SK-N-SH treated with all-trans-retinoic acid at 6 μM for 48 hours (cell line): Measurements from ENCODE around the gene MMS19.

Source experiments
- ATAC-seq: fragments of 200-7000 bp; cut with Tn5 transposase; 3 replicates; pipeline ENCODE4 v1.9.1; 2020; ENCODE audit warnings: mild to moderate bottlenecking, moderate library complexity
- ARNTL ChIP-seq: fragments of 450-650 bp; formaldehyde crosslinking; IDR thresholded peaks from 2 replicates; pipeline ENCODE4 v1.5.0; 2020; ENCODE audit warnings: low read depth, mild to moderate bottlenecking, moderate library complexity, borderline replicate concordance
- BACH2 ChIP-seq: fragments of 250-450 bp; sonication (Bioruptor Pico); IDR thresholded peaks from 2 replicates; pipeline ENCODE4 v1.9.0; 2021; ENCODE audit warnings: mild to moderate bottlenecking, borderline replicate concordance
- CREB5 ChIP-seq: fragments of 250-450 bp; sonication (Bioruptor Pico); IDR thresholded peaks from 2 replicates; pipeline ENCODE4 v1.5.1; 2020; ENCODE audit warnings: low read depth, mild to moderate bottlenecking, moderate library complexity
- CSDC2 ChIP-seq: fragments of 250-450 bp; sonication (Bioruptor Pico); IDR thresholded peaks from 2 replicates; pipeline ENCODE4 v1.5.0; 2020; ENCODE audit warnings: mild to moderate bottlenecking, moderate library complexity
- CSRNP3 ChIP-seq: fragments of 250-450 bp; sonication (Bioruptor Pico); IDR thresholded peaks from 2 replicates; pipeline ENCODE4 v1.5.1; 2021; ENCODE audit warnings: mild to moderate bottlenecking, moderate library complexity
- ESRRG ChIP-seq: fragments of 250-450 bp; sonication (Bioruptor Pico); IDR thresholded peaks from 2 replicates; pipeline ENCODE4 v1.6.1; 2021; ENCODE audit warnings: mild to moderate bottlenecking
- GLIS3 ChIP-seq: fragments of 250-450 bp; sonication (Bioruptor Pico); IDR thresholded peaks from 2 replicates; pipeline ENCODE4 v1.5.0; 2020; ENCODE audit warnings: mild to moderate bottlenecking, moderate library complexity
- ISL1 ChIP-seq: fragments of 250-450 bp; sonication (Bioruptor Pico); IDR thresholded peaks from 2 replicates; pipeline ENCODE4 v2.1.2; 2022; ENCODE audit warnings: mild to moderate bottlenecking, moderate library complexity
- OSR1 ChIP-seq: fragments of 250-450 bp; sonication (Bioruptor Pico); IDR thresholded peaks from 2 replicates; pipeline ENCODE4 v1.8.0; 2022; ENCODE audit warnings: moderate library complexity, mild to moderate bottlenecking, inconsistent platforms
- PATZ1 ChIP-seq: fragments of 250-450 bp; sonication (Bioruptor Pico); IDR thresholded peaks from 2 replicates; pipeline ENCODE4 v1.8.0; 2020; ENCODE audit warnings: mild to moderate bottlenecking, moderate library complexity, borderline replicate concordance
- POU6F1 ChIP-seq: fragments of 250-450 bp; sonication (Bioruptor Pico); IDR thresholded peaks from 2 replicates; pipeline ENCODE4 v1.8.0; 2021; ENCODE audit warnings: low read depth, mild to moderate bottlenecking, moderate library complexity, borderline replicate concordance
- PPARA ChIP-seq: fragments of 250-450 bp; sonication (Bioruptor Pico); IDR thresholded peaks from 2 replicates; pipeline ENCODE4 v1.5.0; 2020; ENCODE audit warnings: mild to moderate bottlenecking, borderline replicate concordance
- RARB ChIP-seq: fragments of 250-450 bp; sonication (Bioruptor Pico); IDR thresholded peaks from 2 replicates; pipeline ENCODE4 v1.8.0; 2021; ENCODE audit warnings: mild to moderate bottlenecking, moderate library complexity
- SNAI2 ChIP-seq: fragments of 250-450 bp; sonication (Bioruptor Pico); IDR thresholded peaks from 2 replicates; pipeline ENCODE4 v1.5.0; 2020; ENCODE audit warnings: mild to moderate bottlenecking, moderate library complexity
- TCF4 ChIP-seq: fragments of 250-450 bp; sonication (Bioruptor Pico); IDR thresholded peaks from 2 replicates; pipeline ENCODE4 v1.8.0; 2021; ENCODE audit warnings: mild to moderate bottlenecking, moderate library complexity, borderline replicate concordance
- TOX ChIP-seq: fragments of 250-450 bp; sonication (Bioruptor Pico); IDR thresholded peaks from 2 replicates; pipeline ENCODE4 v1.8.0; 2021; ENCODE audit warnings: mild to moderate bottlenecking, moderate library complexity, borderline replicate concordance
- ZC3H10 ChIP-seq: fragments of 250-450 bp; sonication (Bioruptor Pico); IDR thresholded peaks from 2 replicates; pipeline ENCODE4 v1.5.1; 2021; ENCODE audit warnings: mild to moderate bottlenecking, moderate library complexity
- ZFP3 ChIP-seq: fragments of 250-450 bp; sonication (Bioruptor Pico); IDR thresholded peaks from 2 replicates; pipeline ENCODE4 v1.5.0; 2020; ENCODE audit warnings: mild to moderate bottlenecking, moderate library complexity
- ZFP30 ChIP-seq: fragments of 450-650 bp; formaldehyde crosslinking; IDR thresholded peaks from 2 replicates; pipeline ENCODE4 v1.5.0; 2022; ENCODE audit warnings: mild to moderate bottlenecking, moderate library complexity
- ZNF70 ChIP-seq: fragments of 450-650 bp; formaldehyde crosslinking; IDR thresholded peaks from 2 replicates; pipeline ENCODE4 v1.5.0; 2020; ENCODE audit warnings: mild to moderate bottlenecking, moderate library complexity
- ZNF8 ChIP-seq: fragments of 450-650 bp; formaldehyde crosslinking; IDR thresholded peaks from 2 replicates; pipeline ENCODE4 v1.5.0; 2020; ENCODE audit warnings: mild to moderate bottlenecking, moderate library complexity

Gene MMS19

GRCh38 chr10:97442277-97442676 lies 55.9 kb downstream of the MMS19 start (continued):
- no peak for TF ChIP-seq TOX
- no peak for TF ChIP-seq PPARA (CRISPR knock-in tag)
- TF ChIP-seq GLIS3 (CRISPR knock-in tag) = no peak
- no peak for TF ChIP-seq CSDC2 (CRISPR knock-in tag)
- no peak for TF ChIP-seq OSR1 (CRISPR knock-in tag)
- TF ChIP-seq ZNF8 = no peak

GRCh38 chr10:97435211-97435610 lies 63.0 kb downstream of the MMS19 start:
- ATAC-seq = no peak
- TF ChIP-seq RARB (CRISPR knock-in tag) (no peak), CSDC2 (CRISPR knock-in tag) (no peak), PATZ1 (no peak), ZFP3 (no peak), CREB5 (CRISPR knock-in tag) (no peak)

- peak; percentile 13; the same call in 1 of the 3 replicates for ATAC-seq
- TF ChIP-seq SNAI2 (CRISPR knock-in tag) = no peak
- no peak for TF ChIP-seq PPARA (CRISPR knock-in tag)
- no peak for TF ChIP-seq ZFP30
- TF ChIP-seq CSRNP3 (CRISPR knock-in tag) = no peak
- TF ChIP-seq ESRRG (CRISPR knock-in tag) = no peak
- no peak for TF ChIP-seq OSR1 (CRISPR knock-in tag)
- TF ChIP-seq TCF4 = no peak
- TF ChIP-seq TOX = no peak
- TF ChIP-seq CSDC2 (CRISPR knock-in tag) = no peak
- no peak for TF ChIP-seq ZNF70
- TF ChIP-seq ZFP3 = no peak
Observed at GRCh38 chr10:97434557-97434956, 63.7 kb downstream of the MMS19 start.

- TF ChIP-seq PATZ1 (no peak), PPARA (CRISPR knock-in tag) (no peak), SNAI2 (CRISPR knock-in tag) (no peak), GLIS3 (CRISPR knock-in tag) (no peak), ZC3H10 (no peak), POU6F1 (CRISPR knock-in tag) (no peak), BACH2 (no peak), ZNF70 (no peak), CSDC2 (CRISPR knock-in tag) (no peak), TCF4 (no peak), TOX (no peak), ISL1 (CRISPR knock-in tag) (no peak), OSR1 (CRISPR knock-in tag) (no peak), ARNTL (no peak), CREB5 (CRISPR knock-in tag) (no peak), ZFP3 (no peak)
Observed at GRCh38 chr10:97434055-97434454, 64.2 kb downstream of the MMS19 start.

More at GRCh38 chr10:97434055-97434454, 64.2 kb downstream of the MMS19 start:
- ATAC-seq = peak; percentile 49
